H1 (cell line): ENCODE results near the gene COMMD1. TPM values are rescaled to one million over a fixed set of nuclear protein-coding genes. Genes with fewer than 3 reads are reported as not detected.

Experiments used
- CTCF ChIA-PET: fragments of 300-600 bp; sonication (Branson Sonifier 250); formaldehyde crosslinking; loops from one replicate; lab custom pipeline; 2021; ENCODE audit not compliant: partially characterized antibody; lab: Charles Lee
- POLR2A ChIA-PET: fragments of 300-600 bp; sonication (Branson Sonifier 250); formaldehyde crosslinking; loops from one replicate; lab custom pipeline; 2021; ENCODE audit warnings: inconsistent platforms; ENCODE audit not compliant: partially characterized antibody; lab: Charles Lee
- DNase-seq, 2 experiments: peaks; one replicate each; pipeline versions ENCODE4 v3.0.0 to v3.0.0-alpha.2; 2010 to 2022; ENCODE audit warnings: low spot score in 2 of 2, low read depth in 1 of 2, mixed read lengths in 1 of 2
- FAIRE-seq: peaks from 2 replicates; lab custom pipeline; 2011; peaks lifted over from hg19 to GRCh38; lab: Jason Lieb, UNC
- H2AFZ ChIP-seq: 2 replicates; pipeline ENCODE4 v1.8.1; 2012; ENCODE audit warnings: low read length, inconsistent platforms
- H2AK5ac ChIP-seq: 2 replicates; pipeline ENCODE4 v1.6.1; 2013; ENCODE audit warnings: low read depth, low read length
- H2BK120ac ChIP-seq: replicated peaks from 2 replicates; pipeline ENCODE3; 2013; ENCODE audit warnings: low read depth, low read length, inconsistent platforms
- H2BK12ac ChIP-seq: 2 replicates; pipeline ENCODE4 v1.6.1; 2013; ENCODE audit warnings: low read depth, low read length
- H2BK15ac ChIP-seq: 2 replicates; pipeline ENCODE4 v1.6.1; 2013; ENCODE audit warnings: low read length
- H2BK20ac ChIP-seq: 2 replicates; pipeline ENCODE4 v1.6.1; 2013; ENCODE audit warnings: low read length
- H2BK5ac ChIP-seq: 2 replicates; pipeline ENCODE4 v1.6.1; 2013; ENCODE audit warnings: low read depth, low read length
- H3K14ac ChIP-seq: 2 replicates; pipeline ENCODE4 v1.6.1; 2013; ENCODE audit warnings: inconsistent platforms; ENCODE audit not compliant: insufficient read length
- H3K18ac ChIP-seq: 2 replicates; pipeline ENCODE4 v1.6.1; 2013; ENCODE audit warnings: low read length; ENCODE audit errors: extremely low read depth
- H3K23ac ChIP-seq: 2 replicates; pipeline ENCODE4 v1.6.1; 2013; ENCODE audit warnings: inconsistent platforms; ENCODE audit not compliant: insufficient read length
- H3K23me2 ChIP-seq: 2 replicates; pipeline ENCODE4 v1.6.1; 2013; ENCODE audit warnings: low read depth, low read length
- H3K27ac ChIP-seq: 2 replicates; pipeline ENCODE4 v1.6.1; 2011; ENCODE audit warnings: low read depth, low read length, inconsistent platforms
- H3K27me3 ChIP-seq, 4 experiments: replicated peaks in 1 of 4; 1 replicate in 1 of 4; 2 replicates in 3 of 4; pipeline versions ENCODE4 v1.6.1 to v1.8.1; 2011 to 2013; ENCODE audit warnings: low read length in 3 of 4, mild to moderate bottlenecking in 3 of 4, inconsistent platforms in 2 of 4, mixed read lengths in 2 of 4, moderate library complexity in 1 of 4; ENCODE audit not compliant: control insufficient read depth in 3 of 4, insufficient read depth in 3 of 4; ENCODE audit errors: extremely low read depth in 1 of 4
- H3K36me3 ChIP-seq, 4 experiments: 2 replicates each; pipeline versions ENCODE4 v1.6.1 to v1.8.1; 2011 to 2013; ENCODE audit warnings: mild to moderate bottlenecking in 4 of 4, low read length in 3 of 4, moderate library complexity in 2 of 4, control low read depth in 1 of 4, inconsistent platforms in 1 of 4; ENCODE audit not compliant: insufficient read depth in 4 of 4, control insufficient read depth in 2 of 4
- H3K4ac ChIP-seq: replicated peaks from 2 replicates; pipeline ENCODE3; 2013; ENCODE audit warnings: low read length, low read depth, mixed read lengths, inconsistent platforms; ENCODE audit not compliant: insufficient read length
- H3K4me1 ChIP-seq, 4 experiments: replicated peaks in 1 of 4; 1 replicate in 1 of 4; 2 replicates in 3 of 4; pipeline versions ENCODE4 v1.6.1 to v1.8.1; 2011 to 2013; ENCODE audit warnings: low read length in 3 of 4, inconsistent platforms in 2 of 4, mixed read lengths in 1 of 4; ENCODE audit not compliant: insufficient read depth in 4 of 4, control insufficient read depth in 3 of 4
- H3K4me2 ChIP-seq, 2 experiments: 2 replicates each; pipeline versions ENCODE4 v1.6.1 to v1.8.1; 2011 to 2013; ENCODE audit warnings: low read depth in 2 of 2, low read length in 2 of 2, control low read depth in 1 of 2, inconsistent platforms in 1 of 2, mild to moderate bottlenecking in 1 of 2; ENCODE audit not compliant: insufficient read depth in 1 of 2
- H3K4me3 ChIP-seq, 4 experiments: fragments of 200-600, 300-600 bp in 1 of 4; sonication (generic), shearing (Covaris generic), sonication (Bioruptor Twin) in 1 of 4; 2 replicates each; pipeline versions ENCODE4 v1.5.1 to v1.8.1; 2011 to 2016; ENCODE audit warnings: low read length in 4 of 4, low read depth in 3 of 4, control low read depth in 2 of 4, inconsistent platforms in 2 of 4, mild to moderate bottlenecking in 2 of 4, mixed read lengths in 1 of 4, moderate library complexity in 1 of 4; ENCODE audit not compliant: insufficient read depth in 2 of 4; ENCODE audit errors: extremely low read depth in 1 of 4
- H3K56ac ChIP-seq: replicated peaks from 2 replicates; pipeline ENCODE3; 2013; ENCODE audit warnings: low read depth, mild to moderate bottlenecking, mixed read lengths, low read length, inconsistent platforms; ENCODE audit not compliant: insufficient read length
- H3K79me1 ChIP-seq: 2 replicates; pipeline ENCODE4 v1.6.1; 2013; ENCODE audit warnings: low read depth, low read length, control low read depth
- H3K79me2 ChIP-seq, 2 experiments: 2 replicates each; pipeline versions ENCODE4 v1.6.1 to v1.8.1; 2012 to 2013; ENCODE audit warnings: low read length in 2 of 2, mild to moderate bottlenecking in 2 of 2, inconsistent platforms in 1 of 2; ENCODE audit not compliant: insufficient read depth in 2 of 2, control insufficient read depth in 1 of 2
- H3K9ac ChIP-seq, 4 experiments: replicated peaks in 1 of 4; 1 replicate in 1 of 4; 2 replicates in 3 of 4; pipeline versions ENCODE4 v1.6.1 to v1.8.1; 2011 to 2013; ENCODE audit warnings: low read depth in 3 of 4, low read length in 3 of 4, control low read depth in 2 of 4, mild to moderate bottlenecking in 2 of 4, moderate library complexity in 2 of 4, inconsistent platforms in 1 of 4; ENCODE audit errors: extremely low read depth in 1 of 4
- H3K9me3 ChIP-seq, 2 experiments: 2 replicates each; pipeline versions ENCODE4 v1.6.1 to v1.8.1; 2012 to 2013; ENCODE audit warnings: mild to moderate bottlenecking in 2 of 2, moderate library complexity in 2 of 2, control low read depth in 1 of 2, inconsistent platforms in 1 of 2, low read depth in 1 of 2, low read length in 1 of 2, mixed read lengths in 1 of 2; ENCODE audit not compliant: insufficient read depth in 2 of 2
- H4K20me1 ChIP-seq, 2 experiments: replicated peaks in 1 of 2; 2 replicates each; pipeline versions ENCODE3 to v1.8.1; 2011 to 2013; ENCODE audit warnings: inconsistent platforms in 2 of 2, low read length in 2 of 2, mild to moderate bottlenecking in 1 of 2; ENCODE audit not compliant: insufficient read depth in 2 of 2, control insufficient read depth in 1 of 2
- H4K5ac ChIP-seq: 2 replicates; pipeline ENCODE4 v1.6.1; 2013; ENCODE audit warnings: low read length, low read depth, mixed read lengths, inconsistent platforms; ENCODE audit not compliant: insufficient read length
- H4K8ac ChIP-seq: 2 replicates; pipeline ENCODE4 v1.8.0; 2013; ENCODE audit warnings: mild to moderate bottlenecking, moderate library complexity, low read length, inconsistent platforms; ENCODE audit not compliant: insufficient read depth; ENCODE audit errors: extremely low read depth
- H4K91ac ChIP-seq: replicated peaks from 2 replicates; pipeline ENCODE3; 2013; ENCODE audit warnings: low read length, mixed read lengths, inconsistent platforms; ENCODE audit not compliant: insufficient read length
- EP300 ChIP-seq, 2 experiments: IDR thresholded peaks; 1 replicate in 1 of 2; 2 replicates in 1 of 2; pipeline ENCODE4 v1.6.1; 2011 to 2012; ENCODE audit warnings: low read depth in 2 of 2, low read length in 2 of 2, mild to moderate bottlenecking in 2 of 2, borderline replicate concordance in 1 of 2, inconsistent platforms in 1 of 2, moderate library complexity in 1 of 2
- FOSL1 ChIP-seq: IDR thresholded peaks from 2 replicates; pipeline ENCODE4 v1.6.1; 2011; ENCODE audit warnings: mild to moderate bottlenecking, low read depth, low read length, moderate library complexity; ENCODE audit not compliant: insufficient read depth
- HDAC2 ChIP-seq, 2 experiments: fragments of 300-600 bp in 1 of 2; sonication (generic) in 1 of 2; IDR thresholded peaks; 2 replicates each; pipeline ENCODE4 v1.6.1; 2011 to 2012; ENCODE audit warnings: low read depth in 2 of 2, low read length in 2 of 2, mild to moderate bottlenecking in 2 of 2, moderate library complexity in 2 of 2, borderline replicate concordance in 1 of 2, inconsistent platforms in 1 of 2
- HDAC6 ChIP-seq: IDR thresholded peaks from one replicate; pipeline ENCODE4 v1.7.1; 2012; ENCODE audit warnings: low read depth, mild to moderate bottlenecking, inconsistent platforms, low read length, moderate library complexity
- POLR2AphosphoS5 ChIP-seq: IDR thresholded peaks from 2 replicates; pipeline ENCODE4 v1.6.1; 2011; ENCODE audit warnings: low read depth, low read length
- POU5F1 ChIP-seq: IDR thresholded peaks from 2 replicates; pipeline ENCODE4 v1.6.1; 2011; ENCODE audit warnings: low read depth, mild to moderate bottlenecking, low read length, moderate library complexity
- RNF2 ChIP-seq: fragments of 200-900, 300-1000 bp; sonication (generic); IDR thresholded peaks from 2 replicates; pipeline ENCODE4 v1.7.1; 2016; ENCODE audit warnings: borderline replicate concordance, low read depth, mild to moderate bottlenecking, antibody characterized with exemption, low read length; ENCODE audit not compliant: poor library complexity, severe bottlenecking; ENCODE audit errors: missing control alignments
- SIRT6 ChIP-seq: IDR thresholded peaks from one replicate; pipeline ENCODE4 v1.7.1; 2012; ENCODE audit warnings: low read length, inconsistent platforms
- SP2 ChIP-seq: IDR thresholded peaks from 2 replicates; pipeline ENCODE4 v1.6.1; 2012; ENCODE audit warnings: mild to moderate bottlenecking, low read length, inconsistent platforms
- SP4 ChIP-seq: IDR thresholded peaks from 2 replicates; pipeline ENCODE4 v1.6.1; 2012; ENCODE audit warnings: low read length, inconsistent platforms
- WGBS, 2 experiments: shearing (Covaris generic) in 1 of 2; methylation state at CpG; one replicate each; pipeline versions ENCODE4 v1.1.6 to v1.1.7; 2013 to 2015; ENCODE audit warnings: low lambda C conversion rate in 2 of 2, mixed read lengths in 2 of 2, inconsistent platforms in 1 of 2, low coverage in 1 of 2, missing lambda C conversion rate in 1 of 2; ENCODE audit not compliant: insufficient replicate concordance in 2 of 2, insufficient coverage in 1 of 2, insufficient read length in 1 of 2; ENCODE audit errors: extremely low coverage in 1 of 2, missing lambda C conversion rate in 1 of 2; 5-methylcytosine and 5-hydroxymethylcytosine counted together
- polyA plus RNA-seq, 7 experiments: library from polyadenylated mRNA; depleted of rRNA in 3 of 7; stranded (reverse) in 5 of 7; unstranded in 2 of 7; fragments of >200 nt in 5 of 7; fragments of 200-250 nt in 2 of 7; gene quantifications; 1 replicate in 5 of 7; 2 replicates in 1 of 7; 4 replicates in 1 of 7; pipeline versions ENCODE4 v1.2.1 to v1.2.3, GENCODE V29; 2011 to 2013; ENCODE audit warnings: missing spikeins in 2 of 7, mixed read lengths in 2 of 7
- total RNA-seq: library from RNA; stranded (reverse); fragmentation: NEBNext Ultra II Directional; extraction: Animal tissue kit (Norgen Biotek cat#: 25700); gene quantifications from 2 replicates; pipeline ENCODE4 v1.2.1, GENCODE V29; 2021
- TF ChIP-seq, protein P1 (sequence below): IDR thresholded peaks from 2 replicates; pipeline ENCODE4 v1.6.1; 2011; ENCODE audit warnings: low read depth, mild to moderate bottlenecking, low read length; ENCODE audit not compliant: insufficient read depth
- TF ChIP-seq, protein P2 (sequence below): IDR thresholded peaks from 2 replicates; pipeline ENCODE4 v1.6.1; 2011; ENCODE audit warnings: low read length, improper control_type of control experiment

Gene COMMD1
- total and polyA plus RNA-seq, 2 of the 8 experiments (the other 6 are each of a cell fraction or from before 2014, with no cell fraction given): 23.5 to 28.3 TPM

DNA sequence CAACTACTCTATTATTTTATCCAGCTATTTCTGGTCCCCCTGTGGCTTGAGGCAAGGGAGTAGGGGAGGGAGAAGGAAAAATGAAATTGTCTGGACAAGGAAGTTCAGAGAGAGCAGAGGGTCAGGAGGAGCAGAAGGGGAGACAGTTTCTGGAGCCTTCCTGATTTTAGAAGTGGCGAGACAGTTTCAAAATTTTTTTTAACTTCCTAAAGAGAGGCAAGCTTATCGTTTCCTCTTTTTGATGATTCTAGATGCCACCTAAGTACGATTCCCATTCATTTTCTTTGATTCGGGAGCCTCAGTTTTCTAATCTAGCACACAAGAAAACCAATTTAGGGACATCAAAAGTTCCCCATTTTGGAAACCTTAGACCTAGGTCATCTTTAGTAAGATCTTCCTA, 193.6 kb downstream of the COMMD1 start:
- Histone ChIP-seq H3K4me3 (no peak overlapping the region), H3K56ac (no peak overlapping the region), H3K4me2 (no peak overlapping the region), H3K36me3 (no peaks in the 10 kb centered on the region), H4K5ac (no peak overlapping the region), H2BK12ac (no peak overlapping the region), H4K20me1 (no peaks in the 10 kb centered on the region), H2BK5ac (no peak overlapping the region), H3K4me1 (peaks cover 0 to 3% (median under 1%) of the 10 kb centered on the region in 4 experiments; a peak in 1 of 7 replicates), H3K23me2 (no peaks in the 10 kb centered on the region), H3K23ac (no peak overlapping the region), H2BK20ac (no peak overlapping the region), H2BK120ac (no peak overlapping the region), H2AK5ac (no peak overlapping the region), H3K14ac (no peak overlapping the region), H4K8ac (no peak overlapping the region), H2AFZ (no peak overlapping the region), H3K9me3 (no peaks in the 10 kb centered on the region), H3K79me1 (no peaks in the 10 kb centered on the region), H3K27ac (no peak overlapping the region), H2BK15ac (no peak overlapping the region), H3K27me3 (no peaks in the 10 kb centered on the region), H3K79me2 (no peaks in the 10 kb centered on the region), H4K91ac (no peak overlapping the region), H3K9ac (no peak overlapping the region), H3K4ac (no peak overlapping the region), H3K18ac (no peak overlapping the region)
- WGBS, 2 experiments: 92% methylated on average over 4 of the region's 4 CpGs; no CpG with 5 or more reads in 1 of the 2 experiments
- DNase-seq (no peak), FAIRE-seq (no peak)
- POLR2A ChIA-PET: interaction anchor here (0.9 kb wide), 1 partner anchor 8 kb away, joined by 4 read pairs; no protein-coding TSS in a partner anchor
- CTCF ChIA-PET: interaction anchor here (0.5 to 1.3 kb wide), 2 partner anchors 189 to 531 kb away, joined by 3 read pairs; no protein-coding TSS in a partner anchor
- TF ChIP-seq POU5F1 (no peak), SIRT6 (no peak), POLR2AphosphoS5 (no peak), FOSL1 (no peak), SP2 (no peak), RNF2 (no peak), HDAC2 (IDR thresholded peaks at IDR 0.05; ENCODE audit: borderline replicate concordance in 1 of 2, low read depth in 2 of 2, low read length in 2 of 2) (no peak), HDAC6 (no peak), SP4 (no peak), EP300 (IDR thresholded peaks at IDR 0.05; ENCODE audit: borderline replicate concordance in 1 of 2, low read depth in 2 of 2, low read length in 2 of 2) (no peak)
- TF ChIP-seq, protein P1, sequence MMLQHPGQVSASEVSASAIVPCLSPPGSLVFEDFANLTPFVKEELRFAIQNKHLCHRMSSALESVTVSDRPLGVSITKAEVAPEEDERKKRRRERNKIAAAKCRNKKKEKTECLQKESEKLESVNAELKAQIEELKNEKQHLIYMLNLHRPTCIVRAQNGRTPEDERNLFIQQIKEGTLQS: no peak
- TF ChIP-seq, protein P2, sequence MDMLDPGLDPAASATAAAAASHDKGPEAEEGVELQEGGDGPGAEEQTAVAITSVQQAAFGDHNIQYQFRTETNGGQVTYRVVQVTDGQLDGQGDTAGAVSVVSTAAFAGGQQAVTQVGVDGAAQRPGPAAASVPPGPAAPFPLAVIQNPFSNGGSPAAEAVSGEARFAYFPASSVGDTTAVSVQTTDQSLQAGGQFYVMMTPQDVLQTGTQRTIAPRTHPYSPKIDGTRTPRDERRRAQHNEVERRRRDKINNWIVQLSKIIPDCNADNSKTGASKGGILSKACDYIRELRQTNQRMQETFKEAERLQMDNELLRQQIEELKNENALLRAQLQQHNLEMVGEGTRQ: no peak
